IPS-18c (cell line): ENCODE data around the gene EXOC5.
"Not testable (repeated sequence)": the region's sequence is repeated elsewhere in the genome, so short reads cannot be mapped to it uniquely, and the experiment has no call there.

ENCODE experiments used
- H3K4me3 ChIP-seq: 2 replicates; pipeline ENCODE4 v1.7.0; 2013; ENCODE audit warnings: low read depth, mild to moderate bottlenecking, low read length, moderate library complexity; ENCODE audit not compliant: insufficient read depth
- H3K9me3 ChIP-seq: one replicate; pipeline ENCODE4 v1.6.1; 2013; ENCODE audit warnings: mild to moderate bottlenecking, low read length, moderate library complexity; ENCODE audit not compliant: control insufficient read depth, insufficient read depth

EXOC5 gene

GRCh38 chr14:57273236-57273635 lies 4.5 kb upstream of the EXOC5 start:
- Histone ChIP-seq H3K9me3 (no peaks in the 10 kb centered on the region), H3K4me3 (no peak overlapping the region)

- no peaks in the 10 kb centered on the region for H3K9me3 ChIP-seq
- no peak overlapping the region for H3K4me3 ChIP-seq
These were observed 2.6 kb downstream of the EXOC5 start for GRCh38 chr14:57266065-57266464.

- Histone ChIP-seq H3K4me3 (no peak overlapping the region), H3K9me3 (no peaks in the 10 kb centered on the region)
These were observed 6.6 kb downstream of the EXOC5 start for GRCh38 chr14:57262117-57262516.

- no peak overlapping the region for H3K4me3 ChIP-seq
- no peaks in the 10 kb centered on the region for H3K9me3 ChIP-seq
These were observed 7.1 kb downstream of the EXOC5 start for GRCh38 chr14:57261604-57262003.

GRCh38 chr14:57259672-57260071 lies 9.0 kb downstream of the EXOC5 start:
- no peaks in the 10 kb centered on the region for H3K9me3 ChIP-seq

GRCh38 chr14:57258221-57258620 lies 10.5 kb downstream of the EXOC5 start:
- H3K4me3 ChIP-seq, H3K9me3 ChIP-seq: not testable (repeated sequence)

More at GRCh38 chr14:57259672-57260071, 9.0 kb downstream of the EXOC5 start:
- no peak overlapping the region for H3K4me3 ChIP-seq

- Histone ChIP-seq H3K4me3 (no peak overlapping the region), H3K9me3 (no peaks in the 10 kb centered on the region)
These were observed 13.8 kb downstream of the EXOC5 start for GRCh38 chr14:57254884-57255283.

- Histone ChIP-seq H3K9me3 (no peaks in the 10 kb centered on the region), H3K4me3 (no peak overlapping the region)
These were observed 21.6 kb downstream of the EXOC5 start for GRCh38 chr14:57246933-57247657.

GRCh38 chr14:57245941-57246340 lies 22.8 kb downstream of the EXOC5 start:
- Histone ChIP-seq H3K4me3 (no peak overlapping the region), H3K9me3 (no peaks in the 10 kb centered on the region)

- Histone ChIP-seq H3K9me3 (no peaks in the 10 kb centered on the region), H3K4me3 (no peak overlapping the region)
These were observed 24.6 kb downstream of the EXOC5 start for GRCh38 chr14:57244106-57244505.

- no peak overlapping the region for H3K4me3 ChIP-seq
- no peaks in the 10 kb centered on the region for H3K9me3 ChIP-seq
These were observed 25.4 kb downstream of the EXOC5 start for GRCh38 chr14:57243320-57243719.

- H3K9me3 ChIP-seq, H3K4me3 ChIP-seq: not testable (repeated sequence)
These were observed 28.6 kb downstream of the EXOC5 start for GRCh38 chr14:57240115-57240514.

- Histone ChIP-seq H3K9me3 (no peaks in the 10 kb centered on the region), H3K4me3 (no peak overlapping the region)
These were observed 36.7 kb downstream of the EXOC5 start for GRCh38 chr14:57232006-57232405.

- not testable (repeated sequence) for H3K9me3 ChIP-seq, H3K4me3 ChIP-seq
These were observed 40.4 kb downstream of the EXOC5 start for GRCh38 chr14:57228320-57228719.

- no peaks in the 10 kb centered on the region for H3K9me3 ChIP-seq
These were observed 41.6 kb downstream of the EXOC5 start for GRCh38 chr14:57227083-57227482.

GRCh38 chr14:57221931-57222330 lies 46.8 kb downstream of the EXOC5 start:
- Histone ChIP-seq H3K9me3 (no peaks in the 10 kb centered on the region), H3K4me3 (no peak overlapping the region)

More at GRCh38 chr14:57227083-57227482, 41.6 kb downstream of the EXOC5 start:
- H3K4me3 ChIP-seq: no peak overlapping the region

GRCh38 chr14:57212919-57213318 lies 55.8 kb downstream of the EXOC5 start:
- H3K4me3 ChIP-seq: no peak overlapping the region
- H3K9me3 ChIP-seq: no peaks in the 10 kb centered on the region

GRCh38 chr14:57209561-57209960 lies 59.1 kb downstream of the EXOC5 start:
- Histone ChIP-seq H3K9me3 (no peaks in the 10 kb centered on the region), H3K4me3 (no peak overlapping the region)

- no peaks in the 10 kb centered on the region for H3K9me3 ChIP-seq
- H3K4me3 ChIP-seq: no peak overlapping the region
These were observed 62.8 kb downstream of the EXOC5 start for GRCh38 chr14:57205938-57206337.
